Activated T-cell treated with anti-CD3 and anti-CD28 coated beads, Interleukin-2, amount 50 U/mL, for 1 hour (primary cell): ENCODE results near the gene NLE1.
"Not testable (repeated sequence)": the region's sequence is repeated elsewhere in the genome, so short reads cannot be mapped to it uniquely, and the experiment has no call there.

ENCODE experiments used
- DNase-seq: peaks from one replicate; pipeline ENCODE4 v3.0.0-alpha.2; 2020

Gene NLE1

DNA sequence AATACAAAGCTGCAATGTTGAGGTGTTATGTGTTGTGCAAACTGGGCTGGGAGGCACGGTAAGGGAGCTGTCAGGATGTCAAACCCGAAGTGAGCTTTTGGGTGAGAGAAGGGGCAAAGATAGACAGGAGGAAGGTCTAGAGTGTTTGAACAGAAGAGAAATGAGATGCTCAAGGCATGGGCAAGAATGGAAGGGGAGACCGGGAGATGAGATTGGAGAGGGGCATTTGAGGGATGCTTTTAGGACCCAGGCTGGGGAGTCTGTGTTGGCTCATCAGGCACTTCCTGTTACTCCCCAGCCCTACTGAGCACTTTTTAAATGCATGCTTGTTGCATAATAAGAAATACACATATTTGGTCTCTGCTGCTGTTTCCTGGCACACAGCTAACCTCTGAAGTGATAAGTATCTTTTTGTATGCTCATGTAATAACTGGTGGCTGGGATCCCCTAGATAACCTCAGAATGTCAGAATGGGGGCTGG, 19.2 kb upstream of the NLE1 start:
- no peak for DNase-seq

DNA sequence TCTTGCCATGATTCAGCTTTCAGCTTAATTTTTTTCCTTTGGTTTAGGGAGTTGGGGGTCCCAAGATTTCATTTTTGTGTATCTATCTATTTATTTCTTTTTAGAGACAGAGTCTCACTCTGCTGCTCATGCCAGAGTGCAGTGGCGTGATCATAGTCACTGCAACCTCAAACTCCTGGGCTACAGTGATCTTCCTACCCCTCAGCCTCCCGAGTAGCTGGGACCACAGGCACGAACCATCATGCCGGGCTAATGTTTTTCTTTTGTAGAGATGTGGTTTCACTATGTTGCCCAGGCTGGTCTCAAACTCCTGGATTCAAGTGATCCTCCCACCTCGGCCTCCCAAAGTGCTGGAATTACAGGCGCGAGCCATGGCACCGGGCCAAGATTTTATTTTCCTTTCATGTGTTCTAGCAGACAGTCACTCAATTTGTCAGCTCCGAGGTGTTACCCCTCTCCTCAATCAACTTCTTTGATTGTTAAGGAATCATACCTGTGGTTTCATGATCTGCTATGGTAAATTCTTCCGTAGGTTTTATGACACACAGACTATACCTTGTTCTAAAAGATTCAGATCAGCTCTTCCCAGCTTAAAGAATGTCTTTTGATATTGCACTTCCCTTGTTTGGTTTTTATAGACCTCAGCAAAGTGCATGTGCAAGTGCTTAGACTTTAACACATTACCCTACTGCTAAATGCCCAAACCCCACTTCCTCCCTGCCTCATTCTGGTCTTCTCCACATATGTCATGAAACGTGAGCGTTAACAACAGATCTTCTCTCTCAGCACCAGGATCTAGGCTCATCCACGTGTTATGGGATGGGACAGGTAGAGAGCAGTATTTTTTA, 18.5 kb upstream of the NLE1 start:
- peak; percentile 68 for DNase-seq

- DNase-seq = no peak
These were observed 17.8 kb upstream of the NLE1 start for GRCh38 chr17:35159940-35160339.

GRCh38 chr17:35155246-35155645, 13.1 kb upstream of the NLE1 start:
- no peak for DNase-seq

DNA sequence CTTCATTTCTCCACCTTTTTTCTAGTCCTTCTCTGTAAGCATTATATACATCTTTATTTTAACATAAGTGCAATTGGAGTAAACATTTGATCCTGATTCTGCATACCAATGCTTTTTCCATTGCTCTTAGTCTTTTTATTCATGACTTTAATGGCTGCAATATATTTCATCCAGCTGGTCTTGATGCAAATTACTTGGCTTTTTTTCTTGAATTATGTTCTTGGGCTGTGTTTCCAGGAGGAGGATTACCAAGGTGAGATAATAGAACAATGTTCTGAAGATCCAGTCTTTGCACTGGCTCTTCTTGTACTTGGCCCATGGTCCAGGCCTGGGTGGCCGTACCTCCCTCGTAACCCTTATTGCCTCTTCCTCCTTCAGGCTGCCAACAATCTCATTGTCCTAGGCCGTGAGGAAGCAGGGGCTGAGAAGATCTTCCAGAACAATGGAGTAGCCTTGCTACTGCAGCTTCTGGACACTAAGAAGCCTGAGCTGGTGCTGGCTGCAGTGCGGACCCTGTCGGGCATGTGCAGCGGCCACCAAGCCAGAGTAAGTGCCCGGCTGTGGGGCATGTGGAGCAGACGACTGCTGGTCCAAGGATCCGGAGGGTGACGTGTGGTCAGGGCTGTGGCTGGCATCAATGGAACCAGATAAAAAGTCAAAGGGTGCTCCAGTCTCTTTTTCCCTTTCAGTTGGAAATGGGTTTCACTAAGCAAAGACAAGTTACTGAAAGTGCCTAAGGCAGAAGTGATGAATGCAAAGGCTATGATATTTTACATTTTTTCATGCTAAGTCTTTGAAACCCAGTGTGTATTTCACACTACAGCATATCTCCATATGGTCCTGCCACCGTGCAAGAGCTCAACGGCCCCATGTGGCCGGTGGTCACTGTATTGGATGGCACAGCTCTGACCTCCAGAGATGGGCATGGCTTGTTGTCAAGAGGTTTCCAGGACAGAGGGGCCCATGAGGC, 12.4 kb upstream of the NLE1 start:
- no peak for DNase-seq

GRCh38 chr17:35152421-35153140, 10.5 kb upstream of the NLE1 start:
- DNase-seq = no peak

- not testable (repeated sequence) for DNase-seq
These were observed 9.0 kb upstream of the NLE1 start for GRCh38 chr17:35151080-35151479.

DNA sequence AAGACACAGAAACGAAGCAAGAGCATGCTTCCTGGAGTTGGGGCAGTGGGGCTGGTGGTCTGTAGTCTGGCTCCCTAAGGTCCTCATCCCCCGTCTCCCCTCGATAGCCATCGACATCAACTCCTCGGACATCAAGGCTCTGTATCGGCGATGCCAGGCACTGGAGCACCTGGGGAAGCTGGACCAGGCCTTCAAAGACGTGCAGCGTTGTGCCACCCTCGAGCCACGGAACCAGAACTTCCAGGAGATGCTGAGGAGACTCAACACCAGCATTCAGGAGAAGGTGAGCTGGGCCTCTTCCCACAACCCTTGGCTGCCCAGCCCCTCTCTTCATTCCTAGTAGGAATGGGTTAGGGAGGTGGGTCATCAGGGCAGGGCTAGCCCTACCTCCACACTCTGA, 7.8 kb upstream of the NLE1 start:
- no peak for DNase-seq

- no peak for DNase-seq
These were observed 6.0 kb upstream of the NLE1 start for GRCh38 chr17:35148144-35148543.

DNA sequence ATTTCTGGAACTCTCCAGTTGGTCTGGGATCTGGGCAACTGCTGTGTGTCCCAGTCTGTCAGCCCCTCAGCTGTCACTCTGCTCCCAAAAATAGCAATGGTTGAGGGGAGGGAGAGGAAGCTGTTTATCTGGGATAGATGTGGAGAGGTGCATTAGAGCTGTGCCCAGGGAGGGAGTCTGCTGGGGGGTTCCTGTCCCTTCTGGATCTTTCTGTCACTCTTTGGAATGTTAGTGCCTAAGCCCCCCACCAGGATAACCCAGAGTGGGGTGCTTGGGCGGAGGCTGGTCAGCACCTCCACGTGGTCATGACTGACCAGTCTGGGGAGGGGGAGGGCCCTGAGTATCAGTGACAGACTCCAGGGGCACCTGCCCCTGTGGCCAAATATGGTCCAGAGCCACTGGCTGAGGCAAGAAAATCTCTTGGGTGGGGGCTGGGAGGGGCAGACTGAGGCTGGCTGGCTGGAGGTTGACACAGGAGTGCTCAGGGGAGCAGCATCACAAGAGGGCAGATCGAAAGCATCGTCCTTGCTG, 5.3 kb upstream of the NLE1 start, which contains the start of gene UNC45B:
Gene UNC45B (plus strand): TSS at position 443 of the 531 bp plus-strand sequence. CDS start 447 bp downstream, outside the sequence.
- DNase-seq = no peak

DNA sequence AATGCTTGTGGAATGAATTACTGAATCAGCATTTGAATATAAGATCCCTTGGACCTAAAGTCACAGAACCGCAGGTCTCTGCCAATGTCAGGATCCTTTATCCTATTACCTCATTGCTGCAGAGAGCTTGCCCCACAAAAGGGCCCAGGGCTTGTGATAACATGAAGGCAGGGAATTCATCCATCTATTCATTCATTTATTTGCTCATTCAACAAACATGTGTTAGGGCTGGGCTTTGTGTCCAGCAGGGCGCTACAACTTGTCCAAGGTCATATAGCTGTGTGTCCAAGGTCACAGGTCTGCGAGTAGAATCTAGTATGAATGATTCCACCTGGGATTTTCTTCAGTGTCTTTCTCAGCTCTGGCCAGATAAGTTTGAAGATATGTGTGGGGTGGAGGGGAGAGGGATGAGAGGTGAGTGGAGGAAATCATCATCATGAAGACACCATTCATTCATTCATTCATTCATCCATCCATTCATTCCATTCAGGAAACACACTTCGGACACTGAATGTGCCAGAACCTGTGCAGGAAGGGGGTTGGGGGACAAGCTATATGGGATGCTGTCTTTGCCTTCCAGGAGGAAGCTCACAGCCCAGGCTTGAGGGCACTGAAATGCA, 4.2 kb upstream of the NLE1 start:
- DNase-seq = no peak

DNA sequence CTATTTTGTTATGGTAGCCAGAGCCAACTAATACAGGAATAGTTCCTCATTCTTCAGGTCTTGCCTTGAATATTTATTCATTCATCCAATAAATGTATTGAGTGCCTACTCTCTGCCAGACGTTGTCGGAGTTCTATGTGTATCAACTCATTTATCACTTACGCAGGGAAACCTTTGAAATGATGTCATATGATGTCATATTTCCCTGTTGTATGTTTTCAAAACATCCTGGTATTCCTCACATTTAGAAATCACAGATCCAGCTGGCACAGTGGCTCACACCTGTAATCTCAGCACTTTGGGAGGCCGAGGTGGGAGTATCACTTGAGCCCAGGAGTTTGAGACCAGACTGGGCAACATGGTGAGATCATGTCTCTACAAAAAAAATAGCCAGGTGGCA, 2.7 kb upstream of the NLE1 start:
- DNase-seq = no peak

DNA sequence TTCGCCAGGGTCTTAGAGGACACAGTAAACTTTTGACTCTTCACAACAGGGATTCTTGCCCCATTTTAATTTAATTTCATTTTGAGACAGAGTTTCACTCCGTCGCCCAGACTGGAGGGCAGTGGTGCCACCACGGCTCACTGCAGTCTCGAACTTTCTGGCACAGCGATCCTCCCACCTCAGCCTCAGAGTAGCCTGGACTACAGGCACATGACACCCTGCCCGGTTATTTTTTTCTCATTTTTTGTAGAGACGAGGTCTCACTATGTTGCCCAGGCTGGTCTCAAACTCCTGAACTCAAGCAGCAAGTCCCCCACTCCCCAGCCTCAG, 329 bp upstream of the NLE1 start:
- no peak for DNase-seq

DNA sequence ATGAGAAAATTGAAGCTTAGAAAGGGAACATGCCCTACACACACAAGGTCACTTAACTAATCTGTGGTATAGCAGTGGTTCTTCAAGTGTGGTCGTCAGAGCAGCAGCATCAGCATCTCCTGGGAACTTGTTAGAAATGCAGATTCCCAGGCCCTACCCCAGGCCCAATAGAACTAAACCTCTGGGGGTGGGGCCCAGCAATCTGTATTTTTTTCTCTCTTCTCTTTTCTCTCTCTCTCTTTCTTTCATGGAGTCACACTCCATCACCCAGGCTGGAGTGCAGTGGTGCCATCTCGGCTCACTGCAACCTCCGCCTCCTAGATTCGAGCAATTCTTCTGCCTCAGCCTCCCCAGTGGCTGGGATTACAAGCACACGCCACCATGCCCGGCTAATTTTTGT, 3.9 kb downstream of the NLE1 start:
- DNase-seq = no peak

GRCh38 chr17:35135322-35135721, 6.8 kb downstream of the NLE1 start:
- DNase-seq = no peak

DNA sequence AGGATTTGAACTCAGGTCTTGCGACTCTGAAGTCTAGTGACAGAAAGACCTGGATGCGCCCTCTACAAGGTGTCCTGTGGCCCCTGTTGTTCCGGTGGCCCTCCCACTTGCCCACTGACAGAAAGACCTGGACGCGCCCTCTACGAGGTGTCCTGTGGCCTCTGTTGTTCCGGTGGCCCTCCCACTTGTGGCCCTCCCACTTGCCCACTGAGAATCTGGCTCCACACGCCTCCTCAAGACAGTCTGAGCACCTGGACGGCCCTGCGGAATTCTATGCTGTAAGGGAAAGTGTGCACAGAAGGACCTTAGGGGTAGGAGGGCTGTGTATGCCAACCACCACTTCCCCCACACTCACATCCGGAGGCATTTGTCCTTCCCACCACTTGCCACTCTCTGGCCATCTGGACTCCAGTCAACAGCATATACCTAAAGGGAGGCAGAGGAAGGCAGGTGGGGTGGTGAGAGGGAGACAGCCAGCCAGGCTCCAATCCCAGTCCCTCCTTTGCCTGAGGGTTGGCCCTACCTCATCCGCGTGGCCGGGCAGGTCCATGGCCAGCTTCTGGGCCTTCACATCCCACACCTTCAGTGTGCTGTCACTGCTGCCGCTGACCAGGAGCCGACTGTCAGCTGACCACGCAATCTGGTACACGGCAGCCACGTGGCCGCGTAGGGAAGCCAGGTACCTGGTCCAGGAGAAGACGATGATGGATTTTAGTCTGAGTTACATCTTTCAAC, 9.1 kb downstream of the NLE1 start:
- DNase-seq = no peak

DNA sequence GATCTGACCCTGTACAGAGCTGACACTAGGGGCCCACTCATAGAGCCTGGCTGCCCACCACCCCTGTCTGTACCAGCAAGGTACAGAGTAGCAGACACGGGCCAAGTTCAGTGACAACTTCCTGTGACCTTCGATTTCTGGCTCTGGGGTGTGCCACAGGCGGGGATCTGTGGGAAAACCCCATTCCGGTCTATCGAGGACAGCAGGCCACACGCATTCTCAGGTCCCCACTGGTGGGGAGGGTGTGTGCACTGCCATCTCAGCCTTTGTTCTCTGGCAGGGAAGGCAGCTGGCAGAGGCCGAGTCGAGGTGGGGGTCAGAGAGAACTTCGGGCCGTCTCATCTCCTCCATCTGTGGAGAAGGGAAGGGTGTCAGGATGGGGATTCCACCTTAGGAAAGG, 10.0 kb downstream of the NLE1 start:
- DNase-seq = no peak

GRCh38 chr17:35130392-35130791, 11.7 kb downstream of the NLE1 start:
- no peak for DNase-seq

- no peak for DNase-seq
These were observed 12.1 kb downstream of the NLE1 start for GRCh38 chr17:35129973-35130351.

DNA sequence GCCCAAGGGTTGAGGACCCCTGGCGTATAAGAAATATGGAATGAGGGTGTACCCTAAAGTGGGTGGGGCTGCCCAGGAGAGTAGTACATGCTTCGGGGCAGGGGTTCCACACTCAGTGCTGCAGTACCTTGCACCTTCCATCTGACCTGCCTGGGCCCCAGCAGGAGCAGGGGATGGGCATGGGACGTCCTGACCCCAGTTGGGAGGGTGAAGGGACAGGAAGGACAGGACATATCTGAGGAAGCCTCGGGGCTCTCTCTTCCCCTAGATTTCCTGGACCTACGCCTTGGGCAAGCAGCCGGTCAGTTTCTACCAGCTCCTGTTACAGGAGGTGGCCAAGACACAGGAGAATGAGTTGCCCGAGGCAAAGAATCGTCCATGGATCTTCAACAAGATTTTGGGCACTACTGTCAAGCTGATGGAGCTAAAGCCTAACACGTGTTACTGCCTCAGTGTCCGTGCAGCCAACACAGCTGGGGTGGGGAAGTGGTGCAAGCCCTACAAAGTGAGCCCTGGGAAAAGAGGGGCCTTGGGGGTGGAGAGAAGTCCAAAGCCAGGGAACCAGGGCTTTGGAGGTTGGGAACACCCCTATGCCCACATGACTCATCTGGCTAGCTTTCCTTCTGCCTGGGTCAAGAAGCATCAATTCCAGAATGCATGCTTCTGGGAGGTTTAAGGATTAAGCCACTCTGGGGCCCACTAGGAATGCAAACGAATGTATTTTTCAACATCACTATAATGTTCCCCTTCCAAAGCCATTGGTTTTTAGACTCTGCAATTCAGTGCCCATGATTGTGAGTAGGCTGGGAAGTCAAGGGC, 12.7 kb downstream of the NLE1 start:
- DNase-seq = no peak
